H9 (cell line): ENCODE data around the gene ZNF71. TPM values are rescaled to one million over a fixed set of nuclear protein-coding genes. Genes with fewer than 3 reads are reported as not detected.

Experiments used
- DNase-seq: peaks from one replicate; pipeline ENCODE4 v3.0.0-alpha.2; 2017
- H2AFZ ChIP-seq: one replicate; pipeline ENCODE4 v1.6.1; 2013; ENCODE audit warnings: mild to moderate bottlenecking, low read length, control low read depth, moderate library complexity
- H2AK5ac ChIP-seq: 2 replicates; pipeline ENCODE4 v1.6.1; 2013; ENCODE audit warnings: low read length, control low read depth, mixed read lengths; ENCODE audit not compliant: insufficient read length
- H2BK120ac ChIP-seq: one replicate; pipeline ENCODE4 v1.6.1; 2013; ENCODE audit warnings: low read depth, mild to moderate bottlenecking, low read length, control low read depth, inconsistent platforms; ENCODE audit not compliant: poor library complexity, severe bottlenecking
- H2BK12ac ChIP-seq: 2 replicates; pipeline ENCODE4 v1.6.1; 2013; ENCODE audit warnings: low read length, control low read depth, mixed read lengths, low read depth; ENCODE audit not compliant: insufficient read length
- H2BK15ac ChIP-seq: 2 replicates; pipeline ENCODE4 v1.6.1; 2013; ENCODE audit warnings: low read depth, low read length, control low read depth
- H2BK20ac ChIP-seq: one replicate; pipeline ENCODE4 v1.6.1; 2013; ENCODE audit warnings: low read depth, mild to moderate bottlenecking, low read length, control low read depth, inconsistent platforms; ENCODE audit not compliant: poor library complexity, severe bottlenecking
- H2BK5ac ChIP-seq: 2 replicates; pipeline ENCODE4 v1.6.1; 2013; ENCODE audit warnings: low read length, control low read depth, mixed read lengths; ENCODE audit not compliant: insufficient read length
- H3K14ac ChIP-seq: 2 replicates; pipeline ENCODE4 v1.6.1; 2013; ENCODE audit warnings: low read length, control low read depth; ENCODE audit not compliant: insufficient read depth
- H3K18ac ChIP-seq: 2 replicates; pipeline ENCODE4 v1.6.1; 2013; ENCODE audit warnings: low read depth, mild to moderate bottlenecking, mixed read lengths, low read length, control low read depth; ENCODE audit not compliant: insufficient read length
- H3K23ac ChIP-seq: 2 replicates; pipeline ENCODE4 v1.6.1; 2013; ENCODE audit warnings: low read length, control low read depth, mixed read lengths, low read depth; ENCODE audit not compliant: insufficient read length
- H3K23me2 ChIP-seq: 2 replicates; pipeline ENCODE4 v1.6.1; 2013; ENCODE audit warnings: low read depth, mild to moderate bottlenecking, mixed read lengths, low read length, control low read depth; ENCODE audit not compliant: insufficient read length, poor library complexity, severe bottlenecking
- H3K27ac ChIP-seq: 2 replicates; pipeline ENCODE4 v1.5.1; 2013; ENCODE audit warnings: low read length, control low read depth, mixed read lengths, low read depth; ENCODE audit not compliant: insufficient read length
- H3K27me3 ChIP-seq: 2 replicates; pipeline ENCODE4 v1.6.1; 2013; ENCODE audit warnings: low read length, control low read depth, inconsistent platforms; ENCODE audit not compliant: insufficient read depth
- H3K4ac ChIP-seq: 2 replicates; pipeline ENCODE4 v1.6.1; 2013; ENCODE audit warnings: low read depth, mild to moderate bottlenecking, control low read depth, inconsistent platforms, low read length, moderate library complexity
- H3K4me1 ChIP-seq: 2 replicates; pipeline ENCODE4 v1.6.1; 2013; ENCODE audit warnings: low read length, control low read depth, inconsistent platforms; ENCODE audit not compliant: insufficient read depth
- H3K4me2 ChIP-seq: 2 replicates; pipeline ENCODE4 v1.6.1; 2013; ENCODE audit warnings: low read length, control low read depth, mixed read lengths; ENCODE audit not compliant: insufficient read length, insufficient read depth
- H3K56ac ChIP-seq: 2 replicates; pipeline ENCODE4 v1.6.1; 2013; ENCODE audit warnings: low read depth, mild to moderate bottlenecking, mixed read lengths, low read length, control low read depth; ENCODE audit not compliant: insufficient read length
- H3K79me1 ChIP-seq: 2 replicates; pipeline ENCODE4 v1.6.1; 2013; ENCODE audit warnings: low read depth, mild to moderate bottlenecking, moderate library complexity, low read length, control low read depth, inconsistent platforms; ENCODE audit not compliant: insufficient read depth, poor library complexity, severe bottlenecking
- H3K79me2 ChIP-seq: 2 replicates; pipeline ENCODE4 v1.6.1; 2013; ENCODE audit warnings: low read length, control low read depth, inconsistent platforms; ENCODE audit not compliant: insufficient read depth
- H3K9ac ChIP-seq: 2 replicates; pipeline ENCODE4 v1.6.1; 2013; ENCODE audit warnings: low read length, control low read depth, mixed read lengths; ENCODE audit not compliant: insufficient read length; ENCODE audit errors: extremely low read depth
- H3K9me3 ChIP-seq: one replicate; pipeline ENCODE4 v1.6.1; 2013; ENCODE audit warnings: low read depth, low read length, inconsistent platforms; ENCODE audit not compliant: control insufficient read depth
- H3T11ph ChIP-seq: one replicate; pipeline ENCODE4 v1.6.1; 2013; ENCODE audit warnings: mild to moderate bottlenecking, low read length, control low read depth, inconsistent platforms
- H4K20me1 ChIP-seq: one replicate; pipeline ENCODE4 v1.6.1; 2013; ENCODE audit not compliant: control insufficient read depth, insufficient read length, insufficient read depth
- H4K5ac ChIP-seq: 2 replicates; pipeline ENCODE4 v1.6.1; 2013; ENCODE audit warnings: low read depth, mild to moderate bottlenecking, mixed read lengths, low read length, control low read depth; ENCODE audit not compliant: insufficient read length
- H4K8ac ChIP-seq: replicated peaks from 2 replicates; pipeline ENCODE4 v1.6.1; 2013; ENCODE audit warnings: low read length, control low read depth, mixed read lengths, low read depth; ENCODE audit not compliant: insufficient read length
- H4K91ac ChIP-seq: 2 replicates; pipeline ENCODE4 v1.6.1; 2013; ENCODE audit warnings: low read depth, mild to moderate bottlenecking, moderate library complexity, mixed read lengths, low read length, control low read depth; ENCODE audit not compliant: insufficient read length
- H3K27ac Mint-ChIP-seq, 3 experiments: 2 replicates in 2 of 3; 3 replicates in 1 of 3; pipeline ENCODE4 v1.8.0; 2020 to 2021; ENCODE audit warnings: mixed read lengths in 3 of 3, mild to moderate bottlenecking in 1 of 3, moderate library complexity in 1 of 3
- H3K27me3 Mint-ChIP-seq: 2 replicates; pipeline ENCODE4 v1.8.0; 2021; ENCODE audit warnings: low read depth, mild to moderate bottlenecking, moderate library complexity, mixed read lengths
- H3K36me3 Mint-ChIP-seq, 3 experiments: 2 replicates in 2 of 3; 3 replicates in 1 of 3; pipeline ENCODE4 v1.8.0; 2020 to 2021; ENCODE audit warnings: low read depth in 3 of 3, mixed read lengths in 3 of 3; ENCODE audit not compliant: insufficient read depth in 1 of 3
- H3K4me1 Mint-ChIP-seq, 2 experiments: 2 replicates each; pipeline ENCODE4 v1.8.0; 2020; ENCODE audit warnings: mixed read lengths in 2 of 2
- H3K4me3 Mint-ChIP-seq, 2 experiments: 2 replicates in 1 of 2; 3 replicates in 1 of 2; pipeline ENCODE4 v1.8.0; 2020 to 2021; ENCODE audit warnings: mild to moderate bottlenecking in 2 of 2, mixed read lengths in 2 of 2, moderate library complexity in 1 of 2
- H3K9me3 Mint-ChIP-seq, 2 experiments: 2 replicates in 1 of 2; 3 replicates in 1 of 2; pipeline ENCODE4 v1.8.0; 2020; ENCODE audit warnings: mild to moderate bottlenecking in 2 of 2, mixed read lengths in 2 of 2, moderate library complexity in 1 of 2
- CTCF ChIP-seq: fragments of 200-600 bp; sonication (generic); conservative IDR thresholded peaks from 3 replicates; pipeline ENCODE4 v1.8.0; 2021; ENCODE audit warnings: antibody characterized with exemption, mild to moderate bottlenecking
- WGBS: extraction: QIAGEN DNeasy Blood & Tissue Kit; methylation state at CpG from one replicate; pipeline ENCODE4 v1.1.7; 2013; ENCODE audit warnings: missing lambda C conversion rate, low lambda C conversion rate, mixed read lengths; ENCODE audit not compliant: insufficient read length; ENCODE audit errors: extremely low coverage; 5-methylcytosine and 5-hydroxymethylcytosine counted together
- total RNA-seq: library from RNA; stranded (reverse); gene quantifications from 2 replicates; pipeline ENCODE4 v1.2.1, GENCODE V29; 2021

ZNF71 gene
- total RNA-seq, 1 experiment from 2014 or later, result 7.2 TPM

DNA sequence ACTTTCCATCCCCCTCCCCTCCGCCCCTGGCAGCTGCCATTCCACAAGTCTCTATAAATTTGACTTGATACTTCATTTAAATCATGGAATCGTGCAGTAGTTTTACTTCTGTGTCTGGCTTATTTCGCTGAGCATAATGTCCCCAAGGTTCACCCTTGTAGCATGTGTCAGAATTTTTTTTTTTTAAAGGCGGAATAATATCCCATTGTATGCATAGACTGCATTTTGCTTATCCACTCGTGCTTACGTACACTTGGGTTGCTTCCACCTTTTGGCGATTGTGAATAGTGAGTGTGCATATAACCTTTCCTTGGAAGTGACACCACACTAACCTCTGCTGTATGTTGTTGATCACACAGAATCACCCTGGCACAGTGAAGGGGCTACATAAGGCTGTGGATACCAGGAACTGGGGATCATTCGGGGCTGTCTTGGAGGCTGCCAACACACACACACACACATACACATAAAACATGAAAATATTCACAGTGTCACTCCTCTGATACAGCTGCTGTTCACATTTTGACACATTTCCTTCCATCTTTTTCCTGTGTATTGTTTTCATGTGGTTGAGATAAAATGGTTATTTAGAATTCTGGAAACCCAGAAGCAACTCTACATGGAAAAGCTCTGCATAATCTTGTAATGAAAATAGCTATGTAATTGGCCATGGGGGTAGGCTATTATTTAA lies 13.3 kb downstream of the ZNF71 start:
- H3K23me2 ChIP-seq, result no peaks in the 10 kb centered on the region
- no CpG with 5 or more reads among the region's 8 CpGs for WGBS
- Mint-ChIP-seq H3K36me3 (peaks cover 59 to 70% (median 69%) of the 10 kb centered on the region in 3 experiments), H3K4me3 (no peak overlapping the region), H3K9me3 (peaks cover 85 to 96% of the 10 kb centered on the region in 2 experiments), H3K27me3 (no peaks in the 10 kb centered on the region), H3K4me1 (no peaks in the 10 kb centered on the region), H3K27ac (no peak overlapping the region)
- no peak overlapping the region for H3T11ph ChIP-seq
- H3K4me2 ChIP-seq, result no peak overlapping the region
- H2AFZ ChIP-seq, result no peak overlapping the region
- no peaks in the 10 kb centered on the region for H3K27me3 ChIP-seq
- no peaks in the 10 kb centered on the region for H3K4me1 ChIP-seq
- no peak overlapping the region for H2BK15ac ChIP-seq
- no peaks in the 10 kb centered on the region for H4K20me1 ChIP-seq
- H2BK20ac ChIP-seq, result no peak overlapping the region
- H3K9me3 ChIP-seq, result peaks cover 1% of the 10 kb centered on the region
- no peak overlapping the region for H3K9ac ChIP-seq
- no peak overlapping the region for H3K27ac ChIP-seq
- TF ChIP-seq CTCF, result no peak
- H3K4ac ChIP-seq, result no peak overlapping the region
- H4K91ac ChIP-seq, result no peak overlapping the region
- H4K5ac ChIP-seq, result no peak overlapping the region
- H3K79me2 ChIP-seq, result peaks cover 3% of the 10 kb centered on the region; the same call in 1 of the 2 replicates
- no peak overlapping the region for H3K18ac ChIP-seq
- no peak overlapping the region for H3K23ac ChIP-seq
- H2BK12ac ChIP-seq, result no peak overlapping the region
- no peak overlapping the region for H3K14ac ChIP-seq
- H2AK5ac ChIP-seq, result no peak overlapping the region
- DNase-seq, result no peak
- no peak overlapping the region for H2BK120ac ChIP-seq
- peaks cover 4% of the 10 kb centered on the region for H3K79me1 ChIP-seq
- no peak overlapping the region for H3K56ac ChIP-seq
- H4K8ac ChIP-seq, result no peak overlapping the region
- no peak overlapping the region for H2BK5ac ChIP-seq
